Measurements from ENCODE around the gene ADAM17.

DNA sequence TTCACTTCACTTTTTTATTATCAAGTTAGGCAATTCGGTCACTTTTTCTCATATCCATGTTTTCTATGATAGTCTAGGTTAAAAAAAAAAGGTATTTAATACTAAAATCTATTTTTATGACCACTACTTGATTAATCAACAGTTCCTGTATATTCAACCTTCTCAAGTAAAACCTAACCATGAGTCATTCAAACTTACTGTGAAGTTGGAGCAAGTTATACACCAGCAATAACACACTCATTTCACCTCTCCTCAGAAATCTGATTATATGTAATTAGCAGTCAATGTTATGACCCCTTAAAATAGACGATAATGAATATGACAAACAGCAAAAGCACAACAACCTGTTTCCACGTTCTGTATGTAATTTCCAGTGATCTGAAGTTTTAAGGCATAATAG lies 35.0 kb upstream of the ADAM17 start:
- TF ChIP-seq, protein P1, sequence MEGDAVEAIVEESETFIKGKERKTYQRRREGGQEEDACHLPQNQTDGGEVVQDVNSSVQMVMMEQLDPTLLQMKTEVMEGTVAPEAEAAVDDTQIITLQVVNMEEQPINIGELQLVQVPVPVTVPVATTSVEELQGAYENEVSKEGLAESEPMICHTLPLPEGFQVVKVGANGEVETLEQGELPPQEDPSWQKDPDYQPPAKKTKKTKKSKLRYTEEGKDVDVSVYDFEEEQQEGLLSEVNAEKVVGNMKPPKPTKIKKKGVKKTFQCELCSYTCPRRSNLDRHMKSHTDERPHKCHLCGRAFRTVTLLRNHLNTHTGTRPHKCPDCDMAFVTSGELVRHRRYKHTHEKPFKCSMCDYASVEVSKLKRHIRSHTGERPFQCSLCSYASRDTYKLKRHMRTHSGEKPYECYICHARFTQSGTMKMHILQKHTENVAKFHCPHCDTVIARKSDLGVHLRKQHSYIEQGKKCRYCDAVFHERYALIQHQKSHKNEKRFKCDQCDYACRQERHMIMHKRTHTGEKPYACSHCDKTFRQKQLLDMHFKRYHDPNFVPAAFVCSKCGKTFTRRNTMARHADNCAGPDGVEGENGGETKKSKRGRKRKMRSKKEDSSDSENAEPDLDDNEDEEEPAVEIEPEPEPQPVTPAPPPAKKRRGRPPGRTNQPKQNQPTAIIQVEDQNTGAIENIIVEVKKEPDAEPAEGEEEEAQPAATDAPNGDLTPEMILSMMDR (IDR thresholded peaks at IDR 0.05; ENCODE audit: low read depth, low read length): no peak
- TF ChIP-seq EZH2phosphoT487 (IDR thresholded peaks at IDR 0.05; ENCODE audit: low read depth): no peak

Measured in OCI-LY3 (cell line).